ENCODE measurements around the gene NRM. TPM values are rescaled to one million over a fixed set of nuclear protein-coding genes. Genes with fewer than 3 reads are reported as not detected.

NRM gene
- total RNA-seq, 2 experiments from 2014 or later: 18.6 to 36.7 TPM

DNA sequence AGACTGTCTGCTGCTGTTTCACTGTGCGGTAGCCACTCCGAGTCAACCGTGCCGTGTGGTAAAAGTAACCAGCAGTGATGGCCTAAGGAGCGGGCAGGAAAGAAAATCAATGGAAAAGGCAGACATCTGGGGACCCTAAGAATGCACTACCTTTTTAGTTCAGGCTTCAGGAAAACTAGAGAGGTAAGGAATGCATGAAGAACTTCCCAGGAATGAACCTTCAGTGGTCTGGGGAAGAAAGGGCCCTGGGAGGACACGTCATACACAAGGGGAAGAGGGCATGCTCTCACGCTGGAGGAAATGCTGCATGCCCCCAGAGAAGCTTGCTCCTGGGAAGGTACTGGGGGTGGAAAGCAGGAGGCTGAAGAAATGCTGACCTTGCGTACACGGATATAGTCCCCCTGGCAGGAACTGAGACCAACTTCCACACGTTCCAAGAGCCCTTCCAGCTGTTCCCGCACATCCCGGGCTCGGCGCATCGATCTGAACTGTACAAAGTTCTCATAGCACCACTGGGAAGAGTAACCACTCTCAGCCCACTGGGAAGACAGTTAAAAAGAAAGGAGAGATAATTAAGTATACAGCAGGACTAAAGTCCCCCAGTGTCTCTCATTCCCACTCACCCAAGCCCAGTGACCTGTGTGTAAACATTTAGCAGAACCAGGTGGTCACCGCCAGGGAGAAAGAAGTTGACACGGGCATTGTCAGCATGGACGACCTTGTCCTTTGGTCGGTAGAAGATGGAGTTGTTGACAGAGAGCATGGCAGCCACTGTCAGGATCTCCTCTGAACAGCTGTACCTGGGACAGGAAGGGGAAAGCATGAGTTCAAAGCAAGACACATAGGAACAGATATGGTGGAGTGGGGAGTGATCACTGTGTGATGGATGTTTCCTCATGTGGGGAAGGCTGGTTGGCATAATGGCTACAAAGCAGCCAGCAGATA is 35.7 kb downstream of the NRM start:
- DNase-seq (ENCODE audit: low spot score): no peak
- BruUV-seq (replicated peaks): no TSS peak
- H3K9me3 ChIP-seq (ENCODE audit: low read length): no peaks in the 10 kb centered on the region
- ChIA-PET CTCF (ENCODE audit: unreplicated experiment) (no interaction called here), POLR2A (no interaction called here)
- no peaks in the 10 kb centered on the region for H3K9me2 ChIP-seq (ENCODE audit: insufficient read depth, low read length)
- H3K4me2 ChIP-seq (ENCODE audit: low read length): no peak overlapping the region
- H3K4me3 ChIP-seq (ENCODE audit: low read depth, low read length, poor library complexity, severe bottlenecking): no peak overlapping the region
- no peaks in the 10 kb centered on the region for H3K79me2 ChIP-seq (ENCODE audit: insufficient read depth, low read depth, low read length)
- no peaks in the 10 kb centered on the region for H3K4me1 ChIP-seq (ENCODE audit: insufficient read depth, low read length, poor library complexity, severe bottlenecking)
- H2AFZ ChIP-seq (ENCODE audit: low read length): no peak overlapping the region
- intact Hi-C loops (cut with micrococcal nuclease; ENCODE audit: unreplicated experiment): no loop called here
- H3K27ac ChIP-seq (ENCODE audit: low read depth, low read length, poor library complexity, severe bottlenecking): no peak overlapping the region
- no peak for TF ChIP-seq EZH2phosphoT487 (IDR thresholded peaks at IDR 0.05; ENCODE audit: borderline replicate concordance, low read depth, low read length)
- TF ChIP-seq, protein P1, sequence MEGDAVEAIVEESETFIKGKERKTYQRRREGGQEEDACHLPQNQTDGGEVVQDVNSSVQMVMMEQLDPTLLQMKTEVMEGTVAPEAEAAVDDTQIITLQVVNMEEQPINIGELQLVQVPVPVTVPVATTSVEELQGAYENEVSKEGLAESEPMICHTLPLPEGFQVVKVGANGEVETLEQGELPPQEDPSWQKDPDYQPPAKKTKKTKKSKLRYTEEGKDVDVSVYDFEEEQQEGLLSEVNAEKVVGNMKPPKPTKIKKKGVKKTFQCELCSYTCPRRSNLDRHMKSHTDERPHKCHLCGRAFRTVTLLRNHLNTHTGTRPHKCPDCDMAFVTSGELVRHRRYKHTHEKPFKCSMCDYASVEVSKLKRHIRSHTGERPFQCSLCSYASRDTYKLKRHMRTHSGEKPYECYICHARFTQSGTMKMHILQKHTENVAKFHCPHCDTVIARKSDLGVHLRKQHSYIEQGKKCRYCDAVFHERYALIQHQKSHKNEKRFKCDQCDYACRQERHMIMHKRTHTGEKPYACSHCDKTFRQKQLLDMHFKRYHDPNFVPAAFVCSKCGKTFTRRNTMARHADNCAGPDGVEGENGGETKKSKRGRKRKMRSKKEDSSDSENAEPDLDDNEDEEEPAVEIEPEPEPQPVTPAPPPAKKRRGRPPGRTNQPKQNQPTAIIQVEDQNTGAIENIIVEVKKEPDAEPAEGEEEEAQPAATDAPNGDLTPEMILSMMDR (conservative IDR thresholded peaks at IDR 0.05; ENCODE audit: low read length): no peak
- peaks cover 93% of the 10 kb centered on the region for H3K36me3 ChIP-seq (ENCODE audit: insufficient read depth, low read length)
- H4K20me1 ChIP-seq (ENCODE audit: insufficient read depth, low read length): no peaks in the 10 kb centered on the region

DNA sequence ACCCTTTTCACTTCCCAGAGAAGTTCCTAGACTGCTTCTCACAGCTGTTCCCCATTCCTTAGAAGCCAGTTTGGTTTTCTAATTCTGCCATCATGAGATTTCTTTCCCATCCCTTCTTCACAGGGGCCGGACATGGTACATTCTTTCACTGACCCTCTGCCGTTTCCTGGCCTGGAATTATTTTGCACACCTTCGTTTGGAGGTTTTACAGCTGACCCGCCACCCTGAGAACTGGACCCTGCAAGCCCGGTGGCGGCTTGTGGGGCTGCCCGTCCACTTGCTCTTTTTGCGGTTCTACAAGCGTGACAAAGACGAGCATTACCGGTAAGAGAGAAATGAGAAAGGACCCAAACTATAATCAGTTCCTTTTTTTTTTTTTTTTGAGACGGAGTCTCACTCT is 39.6 kb downstream of the NRM start:
- H3K36me3 ChIP-seq (ENCODE audit: insufficient read depth, low read length): peaks cover 68% of the 10 kb centered on the region
- H3K9me3 ChIP-seq (ENCODE audit: low read length): no peaks in the 10 kb centered on the region
- H4K20me1 ChIP-seq (ENCODE audit: insufficient read depth, low read length): no peaks in the 10 kb centered on the region; the same call in 1 of the 2 replicates
- no peak overlapping the region for H3K4me3 ChIP-seq (ENCODE audit: low read depth, low read length, poor library complexity, severe bottlenecking)
- H3K27ac ChIP-seq (ENCODE audit: low read depth, low read length, poor library complexity, severe bottlenecking): no peak overlapping the region
- ChIA-PET POLR2A (interaction anchor here (1.0 kb wide), 1 partner anchor 34 kb away, joined by 4 read pairs; the partner anchor contains the start of genes MRPS18B and PPP1R10), CTCF (ENCODE audit: unreplicated experiment) (no interaction called here)
- DNase-seq (ENCODE audit: low spot score): no peak
- peaks cover 12% of the 10 kb centered on the region for H3K4me1 ChIP-seq (ENCODE audit: insufficient read depth, low read length, poor library complexity, severe bottlenecking)
- TF ChIP-seq, protein P1 (conservative IDR thresholded peaks at IDR 0.05; ENCODE audit: low read length): no peak
- TF ChIP-seq EZH2phosphoT487 (IDR thresholded peaks at IDR 0.05; ENCODE audit: borderline replicate concordance, low read depth, low read length): no peak
- no peaks in the 10 kb centered on the region for H3K9me2 ChIP-seq (ENCODE audit: insufficient read depth, low read length)
- H2AFZ ChIP-seq (ENCODE audit: low read length): no peak overlapping the region
- BruUV-seq (replicated peaks): no TSS peak
- peaks cover 27% of the 10 kb centered on the region; the same call in 1 of the 2 replicates for H3K79me2 ChIP-seq (ENCODE audit: insufficient read depth, low read depth, low read length)
- H3K4me2 ChIP-seq (ENCODE audit: low read length): no peak overlapping the region
- intact Hi-C loops (cut with micrococcal nuclease; ENCODE audit: unreplicated experiment): no loop called here
